HepG2 (cell line): ENCODE results near the gene CPS1. TPM values are rescaled to one million over a fixed set of nuclear protein-coding genes. Genes with fewer than 3 reads are reported as not detected.

Source experiments
- ATAC-seq: fragments of 200-7000 bp; cut with Tn5 transposase; 3 replicates; pipeline ENCODE4 v1.9.1; 2020; ENCODE audit warnings: mild to moderate bottlenecking, moderate library complexity
- BruUV-seq: library from RNA; stranded (reverse); fragments of 400-500 nt; replicated peaks from 2 replicates; lab custom pipeline; 2021; lab: Mats Ljungman, UMichigan
- CTCF ChIA-PET: fragments of 300-600 bp; formaldehyde crosslinking; extraction: SDS; loops from one replicate; lab custom pipeline; 2021; ENCODE audit warnings: low total read pairs, inconsistent platforms, low intra/inter-chr PET ratio; lab: Yijun Ruan, JAX
- POLR2A ChIA-PET: fragments of 350-600 bp; sonication (Branson Sonifier 250); formaldehyde crosslinking; loops from one replicate; lab custom pipeline; 2020; ENCODE audit warnings: antibody characterized with exemption, inconsistent platforms; lab: Yijun Ruan, JAX
- DNase-seq: peaks from one replicate; pipeline ENCODE4 v3.0.0-alpha.2; 2015; ENCODE audit warnings: low spot score
- FAIRE-seq: peaks from 3 replicates; lab custom pipeline; 2011; peaks lifted over from hg19 to GRCh38; lab: Jason Lieb, UNC
- H2AFZ ChIP-seq: one replicate; pipeline ENCODE4 v1.6.1; 2011; ENCODE audit warnings: low read length, inconsistent platforms
- H3K27ac ChIP-seq: fragments of 300-600 bp; 3 replicates; pipeline ENCODE4 v1.8.0; 2011; ENCODE audit warnings: mixed run types, mild to moderate bottlenecking, mixed read lengths, low read length, inconsistent platforms; ENCODE audit not compliant: insufficient read depth; ENCODE audit errors: extremely low read length
- H3K27me3 ChIP-seq, 2 experiments: fragments of 200-600 bp in 1 of 2; 2 replicates in 1 of 2; 3 replicates in 1 of 2; pipeline versions ENCODE4 v1.6.0 to v1.8.0; 2011; ENCODE audit warnings: low read length in 2 of 2, mild to moderate bottlenecking in 2 of 2, moderate library complexity in 2 of 2, inconsistent platforms in 1 of 2; ENCODE audit not compliant: insufficient read depth in 2 of 2, control insufficient read depth in 1 of 2
- H3K36me3 ChIP-seq, 2 experiments: fragments of 200-600 bp in 1 of 2; replicated peaks in 1 of 2; 2 replicates in 1 of 2; 3 replicates in 1 of 2; pipeline versions ENCODE4 v1.5.1 to v1.8.0; 2011; ENCODE audit warnings: low read length in 2 of 2, inconsistent platforms in 1 of 2; ENCODE audit not compliant: insufficient read depth in 2 of 2, control insufficient read depth in 1 of 2
- H3K4me1 ChIP-seq: 2 replicates; pipeline ENCODE4 v1.5.1; 2012; ENCODE audit warnings: low read length, inconsistent platforms; ENCODE audit not compliant: insufficient read depth
- H3K4me2 ChIP-seq: 2 replicates; pipeline ENCODE4 v1.6.0; 2011; ENCODE audit warnings: low read depth, low read length, inconsistent platforms
- H3K4me3 ChIP-seq, 3 experiments: fragments of 200-600 bp in 1 of 3; sonication (generic), shearing (Covaris generic) in 1 of 3; replicated peaks in 1 of 3; 2 replicates each; pipeline ENCODE4 v1.5.1; 2011 to 2016; ENCODE audit warnings: low read length in 3 of 3, inconsistent platforms in 2 of 3, low read depth in 2 of 3, mild to moderate bottlenecking in 2 of 3, control low read depth in 1 of 3, mixed read lengths in 1 of 3; ENCODE audit not compliant: insufficient read depth in 1 of 3
- H3K79me2 ChIP-seq: one replicate; pipeline ENCODE4 v1.6.1; 2011; ENCODE audit warnings: low read length, inconsistent platforms; ENCODE audit not compliant: insufficient read depth
- H3K9ac ChIP-seq: 2 replicates; pipeline ENCODE4 v1.6.0; 2011; ENCODE audit warnings: mild to moderate bottlenecking, low read depth, low read length, inconsistent platforms; ENCODE audit not compliant: insufficient read depth
- H3K9me3 ChIP-seq: 2 replicates; pipeline ENCODE4 v1.5.1; 2012; ENCODE audit warnings: mild to moderate bottlenecking, low read length
- H4K20me1 ChIP-seq: 2 replicates; pipeline ENCODE4 v1.6.0; 2011; ENCODE audit warnings: inconsistent platforms, mild to moderate bottlenecking, low read length, moderate library complexity; ENCODE audit not compliant: insufficient read depth
- ERF ChIP-seq: IDR thresholded peaks from 2 replicates; pipeline ENCODE4 v1.6.1; 2018; ENCODE audit warnings: missing biosample characterization, missing genetic modification reagents
- FOXK1 ChIP-seq: sonication (generic); formaldehyde crosslinking; IDR thresholded peaks from 2 replicates; pipeline ENCODE4 v1.4.0; 2020; ENCODE audit warnings: low read depth, missing genetic modification reagents, borderline replicate concordance
- REXO4 ChIP-seq: sonication (generic); formaldehyde crosslinking; IDR thresholded peaks from 2 replicates; pipeline ENCODE4 v1.8.0; 2022; ENCODE audit warnings: missing genetic modification reagents, mild to moderate bottlenecking, borderline replicate concordance
- SETDB1 ChIP-seq: sonication (generic); formaldehyde crosslinking; IDR thresholded peaks from 2 replicates; pipeline ENCODE4 v1.5.1; 2020; ENCODE audit warnings: missing genetic modification reagents, mild to moderate bottlenecking, borderline replicate concordance
- TCF7 ChIP-seq: sonication (generic); IDR thresholded peaks from 2 replicates; pipeline ENCODE4 v1.6.1; 2016; ENCODE audit warnings: antibody characterized with exemption, low read depth
- ZFP37 ChIP-seq: sonication (generic); formaldehyde crosslinking; IDR thresholded peaks from 2 replicates; pipeline ENCODE4 v1.4.0; 2020; ENCODE audit warnings: missing genetic modification reagents, borderline replicate concordance
- ZNF468 ChIP-seq: sonication (generic); formaldehyde crosslinking; IDR thresholded peaks from 2 replicates; pipeline ENCODE4 v1.8.0; 2022; ENCODE audit warnings: mild to moderate bottlenecking, moderate library complexity, missing genetic modification reagents
- ZNF772 ChIP-seq: sonication (generic); formaldehyde crosslinking; IDR thresholded peaks from 2 replicates; pipeline ENCODE4 v1.5.0; 2020; ENCODE audit warnings: mild to moderate bottlenecking, missing genetic modification reagents
- WGBS: methylation state at CpG from one replicate; pipeline ENCODE4 v1.1.6; 2017; ENCODE audit warnings: low lambda C conversion rate; 5-methylcytosine and 5-hydroxymethylcytosine counted together
- in situ Hi-C: cut with HindIII; loops from 2 replicates; pipeline ENCODE4 v1.10.0; 2017; ENCODE audit warnings: low pct_unique_long_range_greater_than_20kb; ENCODE audit not compliant: extremely low pct_ligation_motif_present
- intact Hi-C: fragments of 100-400 bp; cut with micrococcal nuclease; formaldehyde crosslinking; loops from one replicate; pipeline ENCODE4 v1.10.0; 2022; ENCODE audit not compliant: unreplicated experiment
- polyA plus RNA-seq, 8 experiments: library from polyadenylated mRNA; depleted of rRNA in 3 of 8; stranded (reverse) in 7 of 8; unstranded in 1 of 8; fragments of >200 nt; fragmentation: Illumina TruSeq in 4 of 8; extraction: Trizol in 4 of 8; gene quantifications; 2 replicates each; pipeline versions ENCODE4 v1.2.1 to v1.2.3, GENCODE V29; 2011 to 2016; ENCODE audit warnings: low read depth in 4 of 8, missing spikeins in 1 of 8, mixed read lengths in 1 of 8; ENCODE audit not compliant: insufficient read depth in 1 of 8
- total RNA-seq, 5 experiments: library from RNA; depleted of rRNA; stranded (reverse); fragments of >200 nt; fragmentation: Illumina TruSeq; extraction: Trizol; gene quantifications; 2 replicates each; pipeline ENCODE4 v1.2.3, GENCODE V29; 2016; ENCODE audit warnings: low read depth in 1 of 5
- TF ChIP-seq, protein P1 (sequence below): sonication (generic); formaldehyde crosslinking; IDR thresholded peaks from 2 replicates; pipeline ENCODE4 v1.4.0; 2020; ENCODE audit warnings: mild to moderate bottlenecking, missing genetic modification reagents

The CPS1 gene
- total and polyA plus RNA-seq, 2 of the 13 experiments (the other 11 are each of a cell fraction or from before 2014, with no cell fraction given) = 24.4 to 51.7 TPM

GRCh38 chr2:210707900-210708299 lies 151.5 kb downstream of the CPS1 start:
- FAIRE-seq (no peak), ATAC-seq (no peak), DNase-seq (no peak)
- no peak overlapping the region for H3K4me2 ChIP-seq
- no peaks in the 10 kb centered on the region for H3K4me1 ChIP-seq
- CTCF ChIA-PET = no interaction called here
- POLR2A ChIA-PET = no interaction called here
- no peak overlapping the region for H3K9ac ChIP-seq
- BruUV-seq = no TSS peak
- TF ChIP-seq SETDB1 (CRISPR knock-in tag) = no peak
- intact Hi-C loops = no loop called here
- H3K27ac ChIP-seq = no peak overlapping the region
- in situ Hi-C loops = no loop called here
- no peaks in the 10 kb centered on the region for H3K79me2 ChIP-seq
- H3K9me3 ChIP-seq = no peaks in the 10 kb centered on the region
- no peaks in the 10 kb centered on the region for H3K36me3 ChIP-seq
- 2% methylated on average over 2 of the region's 2 CpGs for WGBS
- H2AFZ ChIP-seq = no peak overlapping the region
- no peak overlapping the region for H3K4me3 ChIP-seq
- no peaks in the 10 kb centered on the region for H3K27me3 ChIP-seq
- H4K20me1 ChIP-seq = no peaks in the 10 kb centered on the region

- ChIA-PET CTCF (no interaction called here), POLR2A (no interaction called here)
- Histone ChIP-seq H3K36me3 (no peaks in the 10 kb centered on the region), H3K4me1 (no peaks in the 10 kb centered on the region), H3K27me3 (no peaks in the 10 kb centered on the region), H3K9me3 (no peaks in the 10 kb centered on the region), H3K4me3 (no peak overlapping the region), H4K20me1 (no peaks in the 10 kb centered on the region), H3K27ac (no peak overlapping the region), H3K79me2 (no peaks in the 10 kb centered on the region), H3K4me2 (no peak overlapping the region), H2AFZ (no peak overlapping the region), H3K9ac (no peak overlapping the region)
- intact Hi-C loops = no loop called here
- in situ Hi-C loops = no loop called here
- peak; percentile 81 for ATAC-seq
- no peak for DNase-seq
- WGBS = 0% methylated on average over 2 of the region's 2 CpGs
- no TSS peak for BruUV-seq
- no peak for FAIRE-seq
- TF ChIP-seq ZNF468 (CRISPR knock-in tag) (no peak), ZFP37 (CRISPR knock-in tag) (no peak), FOXK1 (CRISPR knock-in tag) (no peak), REXO4 (CRISPR knock-in tag) (no peak), ZNF772 (CRISPR knock-in tag) (no peak), TCF7 (no peak), ERF (CRISPR knock-in tag) (no peak)
- TF ChIP-seq, protein P1, sequence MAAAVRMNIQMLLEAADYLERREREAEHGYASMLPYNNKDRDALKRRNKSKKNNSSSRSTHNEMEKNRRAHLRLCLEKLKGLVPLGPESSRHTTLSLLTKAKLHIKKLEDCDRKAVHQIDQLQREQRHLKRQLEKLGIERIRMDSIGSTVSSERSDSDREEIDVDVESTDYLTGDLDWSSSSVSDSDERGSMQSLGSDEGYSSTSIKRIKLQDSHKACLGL (CRISPR knock-in tag) = no peak
Observed at GRCh38 chr2:210713122-210713521, 156.7 kb downstream of the CPS1 start.
